ENCODE results near the gene USP3. TPM values are rescaled to one million over a fixed set of nuclear protein-coding genes. Genes with fewer than 3 reads are reported as not detected.

Gene USP3
- total and polyA plus RNA-seq, 9 of the 15 experiments (the other 6 are each of a cell fraction or from before 2014, with no cell fraction given), result 17.3 to 54.3 (median 34.8) TPM

DNA sequence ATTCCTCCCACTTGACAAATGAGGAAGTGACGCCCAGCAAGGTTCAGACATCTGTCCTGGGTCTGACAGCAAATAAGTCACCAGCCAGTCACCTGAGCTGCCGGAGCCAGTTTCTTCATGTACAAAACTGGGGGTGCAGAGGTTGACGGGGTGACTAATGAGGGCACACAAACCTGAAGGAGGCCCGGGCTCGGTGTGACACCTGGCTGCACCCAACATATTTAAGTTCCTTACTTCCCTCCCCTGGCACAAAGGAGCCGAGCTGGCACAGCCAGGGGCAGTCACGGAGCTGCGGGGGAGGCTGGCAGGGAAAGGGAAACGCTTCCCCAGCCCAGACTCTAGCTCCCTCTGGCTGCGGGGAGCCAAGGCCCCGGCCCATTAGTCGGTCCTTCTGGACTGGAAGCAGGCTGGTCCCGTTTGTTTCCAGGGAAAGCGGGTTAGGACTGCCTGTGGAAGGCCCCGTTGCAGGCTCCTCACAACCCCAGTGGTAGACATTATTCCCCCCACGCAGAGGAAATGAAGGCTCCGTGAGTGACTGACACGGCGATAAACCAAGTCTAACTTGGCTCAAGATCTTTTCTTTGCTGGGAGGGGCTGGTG, 95.1 kb downstream of the USP3 start:
- Histone ChIP-seq H3K4me2 (ENCODE audit: insufficient read depth, low read length) (no peak overlapping the region), H3K79me2 (ENCODE audit: control insufficient read depth, insufficient read depth, low read length) (no peaks in the 10 kb centered on the region), H3K27ac (ENCODE audit: extremely low read depth, low read depth, low read length) (no peak overlapping the region), H3K9me1 (ENCODE audit: control insufficient read depth, insufficient read depth, low read length) (no peaks in the 10 kb centered on the region), H3K27me3 (ENCODE audit: control insufficient read depth in 2 of 2, insufficient read depth in 2 of 2, low read length in 2 of 2) (no peaks in the 10 kb centered on the region), H3K9ac (ENCODE audit: insufficient read depth in 1 of 2, low read depth in 2 of 2, low read length in 2 of 2) (peak overlapping the region in 1 of 2 experiments; percentile 16; a peak in 1 of 4 replicates), H3K4me1 (replicated peaks in 1 of 2; ENCODE audit: control insufficient read depth in 2 of 2, insufficient read depth in 2 of 2, low read length in 2 of 2) (peaks cover 0 to 18% of the 10 kb centered on the region in 2 experiments; a peak in 2 of 5 replicates), H3K36me3 (ENCODE audit: control insufficient read depth, insufficient read depth, low read length) (0 out of 3 replicates have a peak, but pooled peaks cover 5% of the 10 kb centered on the region), H3K9me3 (replicated peaks; ENCODE audit: control insufficient read depth, insufficient read depth, low read depth, low read length) (no peaks in the 10 kb centered on the region), H2AFZ (ENCODE audit: low read depth, low read length) (no peak overlapping the region), H3K4me3 (no peak overlapping the region), H4K20me1 (replicated peaks; ENCODE audit: control insufficient read depth, insufficient read depth, low read length) (no peaks in the 10 kb centered on the region)
- peak in 1 of 4 experiments; percentile 16 for DNase-seq (ENCODE audit: extremely low read depth in 1 of 4, low spot score in 3 of 4)
- BruUV-seq (replicated peaks), result no TSS peak
- WGBS (ENCODE audit: insufficient coverage, low coverage, missing lambda C conversion rate), result 67% methylated on average over 15 of the region's 19 CpGs
- CTCF ChIA-PET (ENCODE audit: low intra/inter-chr PET ratio), result interaction anchor here (0.7 to 1.5 kb wide), 3 partner anchors 129 to 311 kb away, joined by 3 read pairs; no protein-coding TSS in a partner anchor
- in situ Hi-C loops (cut with MboI), result loop anchor here (10.0 kb wide), 1 partner anchor 305 kb away; no protein-coding TSS in a partner anchor
- FAIRE-seq, result no peak
- ATAC-seq, result peak; percentile 37; the same call in 2 of the 3 replicates
- intact Hi-C loops (cut with micrococcal nuclease), result loop anchor here (1.0 to 5.0 kb wide), 3 partner anchors 112 to 468 kb away; no protein-coding TSS in a partner anchor
- POLR2A ChIA-PET, result interaction anchor here (0.6 to 1.6 kb wide), 5 partner anchors 9 to 1226 kb away, joined by 3 to 9 read pairs (median 3); partner anchors contain the start of gene PIF1
- no peak for TF ChIP-seq ZNF830 (CRISPR knock-in tag; IDR thresholded peaks at IDR 0.05)
- TF ChIP-seq SMAD3 (CRISPR knock-in tag; conservative IDR thresholded peaks at IDR 0.05), result no peak
- TF ChIP-seq RBM25 (IDR thresholded peaks at IDR 0.05; ENCODE audit: low read depth, low read length, severe bottlenecking), result no peak
- no peak for TF ChIP-seq RFX7 (CRISPR knock-in tag; IDR thresholded peaks at IDR 0.05)
- TF ChIP-seq SMC3 (conservative IDR thresholded peaks at IDR 0.05; ENCODE audit: insufficient read depth, low read depth, low read length), result no peak
- TF ChIP-seq, protein P1, sequence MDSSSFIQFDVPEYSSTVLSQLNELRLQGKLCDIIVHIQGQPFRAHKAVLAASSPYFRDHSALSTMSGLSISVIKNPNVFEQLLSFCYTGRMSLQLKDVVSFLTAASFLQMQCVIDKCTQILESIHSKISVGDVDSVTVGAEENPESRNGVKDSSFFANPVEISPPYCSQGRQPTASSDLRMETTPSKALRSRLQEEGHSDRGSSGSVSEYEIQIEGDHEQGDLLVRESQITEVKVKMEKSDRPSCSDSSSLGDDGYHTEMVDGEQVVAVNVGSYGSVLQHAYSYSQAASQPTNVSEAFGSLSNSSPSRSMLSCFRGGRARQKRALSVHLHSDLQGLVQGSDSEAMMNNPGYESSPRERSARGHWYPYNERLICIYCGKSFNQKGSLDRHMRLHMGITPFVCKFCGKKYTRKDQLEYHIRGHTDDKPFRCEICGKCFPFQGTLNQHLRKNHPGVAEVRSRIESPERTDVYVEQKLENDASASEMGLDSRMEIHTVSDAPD (CRISPR knock-in tag; IDR thresholded peaks at IDR 0.05), result no peak
- TF ChIP-seq LEF1 (IDR thresholded peaks at IDR 0.05), result no peak
- no peak for TF ChIP-seq ZNF263 (CRISPR knock-in tag; IDR thresholded peaks at IDR 0.05; ENCODE audit: borderline replicate concordance)
- no peak for TF ChIP-seq ZNF140 (CRISPR knock-in tag; IDR thresholded peaks at IDR 0.05)
- TF ChIP-seq, protein P2, sequence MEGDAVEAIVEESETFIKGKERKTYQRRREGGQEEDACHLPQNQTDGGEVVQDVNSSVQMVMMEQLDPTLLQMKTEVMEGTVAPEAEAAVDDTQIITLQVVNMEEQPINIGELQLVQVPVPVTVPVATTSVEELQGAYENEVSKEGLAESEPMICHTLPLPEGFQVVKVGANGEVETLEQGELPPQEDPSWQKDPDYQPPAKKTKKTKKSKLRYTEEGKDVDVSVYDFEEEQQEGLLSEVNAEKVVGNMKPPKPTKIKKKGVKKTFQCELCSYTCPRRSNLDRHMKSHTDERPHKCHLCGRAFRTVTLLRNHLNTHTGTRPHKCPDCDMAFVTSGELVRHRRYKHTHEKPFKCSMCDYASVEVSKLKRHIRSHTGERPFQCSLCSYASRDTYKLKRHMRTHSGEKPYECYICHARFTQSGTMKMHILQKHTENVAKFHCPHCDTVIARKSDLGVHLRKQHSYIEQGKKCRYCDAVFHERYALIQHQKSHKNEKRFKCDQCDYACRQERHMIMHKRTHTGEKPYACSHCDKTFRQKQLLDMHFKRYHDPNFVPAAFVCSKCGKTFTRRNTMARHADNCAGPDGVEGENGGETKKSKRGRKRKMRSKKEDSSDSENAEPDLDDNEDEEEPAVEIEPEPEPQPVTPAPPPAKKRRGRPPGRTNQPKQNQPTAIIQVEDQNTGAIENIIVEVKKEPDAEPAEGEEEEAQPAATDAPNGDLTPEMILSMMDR (IDR thresholded peaks at IDR 0.05 in 2 of 3, conservative IDR thresholded peaks at IDR 0.05 in 1 of 3; ENCODE audit: insufficient read depth in 2 of 3, low read depth in 1 of 3, low read length in 3 of 3), result peak; percentile 41 to 56 (median 50)
- TF ChIP-seq, protein P3, sequence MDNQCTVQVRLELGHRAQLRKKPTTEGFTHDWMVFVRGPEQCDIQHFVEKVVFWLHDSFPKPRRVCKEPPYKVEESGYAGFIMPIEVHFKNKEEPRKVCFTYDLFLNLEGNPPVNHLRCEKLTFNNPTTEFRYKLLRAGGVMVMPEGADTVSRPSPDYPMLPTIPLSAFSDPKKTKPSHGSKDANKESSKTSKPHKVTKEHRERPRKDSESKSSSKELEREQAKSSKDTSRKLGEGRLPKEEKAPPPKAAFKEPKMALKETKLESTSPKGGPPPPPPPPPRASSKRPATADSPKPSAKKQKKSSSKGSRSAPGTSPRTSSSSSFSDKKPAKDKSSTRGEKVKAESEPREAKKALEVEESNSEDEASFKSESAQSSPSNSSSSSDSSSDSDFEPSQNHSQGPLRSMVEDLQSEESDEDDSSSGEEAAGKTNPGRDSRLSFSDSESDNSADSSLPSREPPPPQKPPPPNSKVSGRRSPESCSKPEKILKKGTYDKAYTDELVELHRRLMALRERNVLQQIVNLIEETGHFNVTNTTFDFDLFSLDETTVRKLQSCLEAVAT (IDR thresholded peaks at IDR 0.05), result no peak
- TF ChIP-seq XRCC3 (IDR thresholded peaks at IDR 0.05), result no peak
- no peak for TF ChIP-seq ZNF3 (CRISPR knock-in tag; IDR thresholded peaks at IDR 0.05)
- TF ChIP-seq TEAD4 (IDR thresholded peaks at IDR 0.05; ENCODE audit: low read length), result 0 out of 2 replicates have a peak, but pooled peaks have one; percentile 27
- no peak for TF ChIP-seq TEAD4 (CRISPR knock-in tag; IDR thresholded peaks at IDR 0.05; ENCODE audit: borderline replicate concordance)
- no peak for TF ChIP-seq NR4A1 (CRISPR knock-in tag; IDR thresholded peaks at IDR 0.05)
- no peak for TF ChIP-seq NR4A1 (tag; IDR thresholded peaks at IDR 0.05)

All from K562 (cell line).